T-helper 2 cell treated with Interferon-gamma antibody and Interleukin-4, amounts not matched to agents 100 ng/mL and 5 ng/mL, for 36 hours (primary cell): ENCODE results near the gene ZNF831. TPM values are rescaled to one million over a fixed set of nuclear protein-coding genes. Genes with fewer than 3 reads are reported as not detected.

Experiments
- intact Hi-C: fragments of 100-400 bp; cut with micrococcal nuclease; formaldehyde crosslinking; loops from one replicate; pipeline ENCODE4 v1.15.1; 2023
- total RNA-seq: library from RNA; stranded (reverse); gene quantifications from 2 replicates; pipeline ENCODE4 v1.2.3, GENCODE V29; 2022

Gene ZNF831
- total RNA-seq, 1 donor from 2014 or later, result 6.8 TPM

DNA sequence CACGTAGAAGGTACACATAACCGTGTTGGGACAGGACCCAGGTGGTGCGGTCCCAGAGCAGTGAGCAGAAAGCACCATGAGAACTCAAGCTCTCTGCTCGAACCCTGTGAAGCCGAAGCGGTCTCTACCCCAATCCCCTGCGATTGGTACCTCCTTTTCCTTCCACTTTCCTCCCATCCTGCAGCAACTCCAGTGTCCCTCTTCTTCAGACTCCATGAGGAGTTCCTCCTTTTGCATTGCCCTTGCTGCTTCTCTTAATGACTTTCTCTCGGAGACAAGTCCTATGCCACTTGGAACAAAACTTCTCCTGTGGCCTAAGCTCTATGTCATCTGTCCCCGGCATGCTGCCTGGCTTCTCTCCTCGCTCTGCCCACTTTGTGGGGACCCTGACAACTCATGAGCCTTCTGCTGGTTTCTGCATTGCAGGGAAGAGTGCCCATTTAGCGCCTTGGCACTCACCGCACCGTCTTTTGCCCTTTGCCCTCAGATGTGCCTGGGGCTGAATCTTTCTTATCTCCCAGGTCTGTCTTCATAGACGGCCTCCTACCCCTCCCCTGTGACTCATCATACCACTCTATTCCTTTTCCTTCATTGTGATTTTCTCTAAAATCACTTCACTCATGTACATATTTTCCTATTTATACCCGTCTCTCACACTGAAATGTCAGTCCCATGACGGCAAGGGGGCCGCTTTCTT lies 9.2 kb upstream of the ZNF831 start:
- intact Hi-C loops, result no loop called here

DNA sequence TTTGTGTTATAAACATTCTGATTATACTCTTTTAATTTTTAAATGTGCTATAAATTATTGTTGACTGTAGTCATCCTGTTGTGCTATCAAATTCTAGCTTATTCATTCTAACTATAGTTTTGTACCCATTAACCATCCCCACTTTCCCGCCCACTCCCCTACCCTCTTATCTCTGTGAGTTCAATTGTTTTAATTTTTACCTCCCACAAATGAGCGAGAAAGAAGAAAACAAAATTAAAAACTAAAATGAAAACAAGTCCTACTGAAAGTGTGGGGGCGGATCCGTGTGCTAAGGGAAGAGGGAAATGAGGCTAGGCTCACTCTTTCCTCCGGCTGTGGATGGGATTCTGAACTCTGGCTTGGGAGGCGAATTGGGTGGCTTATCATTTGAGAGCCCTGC lies 6.6 kb upstream of the ZNF831 start:
- intact Hi-C loops, result no loop called here

DNA sequence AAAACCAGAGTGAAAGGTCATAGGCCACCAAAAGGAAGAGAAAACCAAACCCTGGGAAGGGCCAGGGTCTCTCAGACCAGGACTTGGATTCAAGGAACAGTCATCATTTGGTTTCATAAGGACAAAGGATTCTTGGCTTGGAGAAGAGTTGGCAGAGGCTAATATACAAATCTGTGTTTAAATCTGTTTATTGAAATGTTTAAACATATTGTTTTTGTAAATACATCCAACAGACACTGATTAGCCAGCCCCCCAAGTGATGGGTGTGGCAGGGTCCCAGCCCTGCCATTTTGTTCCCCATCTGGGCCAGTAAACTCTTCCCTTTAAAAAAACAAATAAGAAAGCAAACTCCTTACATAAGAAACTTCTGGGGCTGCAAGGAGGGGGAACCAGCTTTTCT lies 6.1 kb upstream of the ZNF831 start:
- intact Hi-C loops, result no loop called here

DNA sequence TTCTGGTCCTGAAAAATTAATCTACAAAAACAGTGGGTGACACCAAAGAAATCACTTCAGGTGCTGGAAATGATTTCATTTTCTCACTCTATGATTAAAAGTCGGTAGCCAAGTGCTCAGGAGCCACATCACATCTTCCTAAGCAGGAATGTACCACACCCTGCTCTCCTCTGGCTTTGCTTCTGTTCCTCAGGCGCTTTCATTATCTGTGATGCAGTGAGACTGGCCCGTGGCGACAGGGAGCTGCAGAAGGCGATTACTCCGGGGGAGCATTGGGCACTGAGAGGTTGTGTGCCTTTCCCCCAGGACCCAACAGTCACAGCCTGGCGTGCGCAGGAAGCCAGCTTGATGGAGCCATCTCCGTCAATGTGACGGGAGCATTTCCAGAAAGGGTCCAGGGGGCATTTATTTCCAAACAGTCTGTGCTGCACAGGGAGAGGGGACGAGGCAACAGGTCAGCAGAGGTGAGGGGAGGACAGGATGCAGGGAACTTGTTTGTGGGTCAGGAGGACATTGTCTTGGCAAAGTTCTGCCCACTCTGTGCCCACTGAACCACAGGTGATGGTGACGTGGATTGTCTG lies 5.6 kb upstream of the ZNF831 start:
- intact Hi-C loops, result no loop called here

DNA sequence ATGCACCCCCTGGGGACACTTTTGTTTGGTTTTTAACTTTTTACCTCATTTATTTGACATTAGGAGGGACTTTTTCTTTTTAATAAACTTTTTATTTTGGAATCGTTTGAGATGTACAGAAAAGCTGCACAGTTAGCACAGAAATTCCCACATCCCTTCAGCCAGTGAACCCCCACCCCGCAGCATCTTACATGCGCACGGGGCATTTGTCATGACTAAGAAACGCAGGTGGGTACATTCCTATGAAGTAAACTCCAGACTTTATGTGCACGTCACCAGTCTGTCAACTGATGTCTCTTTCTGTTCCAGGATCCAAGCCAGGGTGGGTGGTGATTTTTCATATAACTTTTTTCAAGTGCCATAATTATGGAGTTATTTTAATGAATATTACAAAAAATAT lies 4.9 kb upstream of the ZNF831 start:
- intact Hi-C loops, result no loop called here

DNA sequence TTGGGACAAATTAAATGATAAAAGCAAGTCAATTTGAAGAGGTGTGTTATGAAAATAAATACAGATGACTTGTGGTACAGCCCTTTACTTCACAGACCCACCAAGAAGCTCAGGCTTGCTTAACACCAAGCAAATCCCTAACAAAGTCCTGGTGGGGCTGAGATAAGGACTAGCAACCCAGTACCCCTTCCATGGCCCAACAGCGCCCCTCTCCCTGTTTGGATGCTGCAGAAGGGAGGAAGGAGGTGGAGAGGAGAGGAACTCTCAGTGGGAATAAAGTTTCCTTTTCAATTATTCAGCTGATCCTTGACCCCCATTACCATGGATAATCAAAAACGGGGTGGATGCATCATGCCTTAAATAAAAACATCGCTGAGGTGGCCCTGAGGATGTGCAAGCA lies 4.5 kb upstream of the ZNF831 start:
- intact Hi-C loops, result no loop called here

DNA sequence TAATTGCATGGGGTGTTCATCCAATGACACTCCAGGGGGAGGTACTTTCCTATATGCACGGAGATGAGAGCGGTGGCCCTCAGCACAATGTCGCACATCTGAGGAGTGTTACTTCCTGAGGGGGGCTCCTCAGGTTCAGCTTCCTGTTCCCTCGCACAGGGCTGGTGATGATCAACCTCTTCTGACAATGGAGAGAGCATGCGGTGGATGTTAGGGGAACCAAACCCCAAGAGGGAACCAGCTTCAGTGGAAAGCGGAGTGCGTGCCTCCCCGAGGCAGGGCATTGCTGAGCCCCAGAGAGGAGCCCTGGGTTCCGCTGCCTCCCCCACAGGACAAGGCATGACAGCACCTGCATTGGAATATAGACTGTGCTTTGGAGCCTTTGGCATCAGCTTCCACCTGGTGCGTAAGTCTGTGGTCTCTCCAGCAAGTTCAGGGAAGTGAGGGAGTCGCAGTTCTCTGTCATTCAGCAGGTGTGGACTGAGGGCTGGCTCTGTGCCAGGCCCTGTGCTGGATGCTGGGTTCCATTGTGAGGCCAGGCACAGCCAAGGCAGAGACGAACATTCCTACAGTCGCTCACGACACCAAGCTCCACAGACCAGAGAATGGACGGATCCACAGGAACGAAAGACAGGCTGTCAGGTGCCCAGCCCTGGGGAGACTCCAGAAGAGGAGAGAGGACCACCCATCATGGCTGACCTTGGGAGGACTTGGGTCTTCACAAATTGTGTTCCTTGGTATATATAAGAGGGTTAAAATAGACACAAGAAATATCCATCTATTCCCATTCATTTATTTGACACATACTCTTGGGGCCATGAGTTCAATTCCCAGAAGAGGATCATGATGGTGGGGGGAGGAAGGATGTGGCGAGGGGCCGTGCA lies 3.9 kb upstream of the ZNF831 start:
- intact Hi-C loops, result loop anchor here (5.0 kb wide), 4 partner anchors 48 to 852 kb away; partner anchors contain the start of genes RAB22A and STX16

DNA sequence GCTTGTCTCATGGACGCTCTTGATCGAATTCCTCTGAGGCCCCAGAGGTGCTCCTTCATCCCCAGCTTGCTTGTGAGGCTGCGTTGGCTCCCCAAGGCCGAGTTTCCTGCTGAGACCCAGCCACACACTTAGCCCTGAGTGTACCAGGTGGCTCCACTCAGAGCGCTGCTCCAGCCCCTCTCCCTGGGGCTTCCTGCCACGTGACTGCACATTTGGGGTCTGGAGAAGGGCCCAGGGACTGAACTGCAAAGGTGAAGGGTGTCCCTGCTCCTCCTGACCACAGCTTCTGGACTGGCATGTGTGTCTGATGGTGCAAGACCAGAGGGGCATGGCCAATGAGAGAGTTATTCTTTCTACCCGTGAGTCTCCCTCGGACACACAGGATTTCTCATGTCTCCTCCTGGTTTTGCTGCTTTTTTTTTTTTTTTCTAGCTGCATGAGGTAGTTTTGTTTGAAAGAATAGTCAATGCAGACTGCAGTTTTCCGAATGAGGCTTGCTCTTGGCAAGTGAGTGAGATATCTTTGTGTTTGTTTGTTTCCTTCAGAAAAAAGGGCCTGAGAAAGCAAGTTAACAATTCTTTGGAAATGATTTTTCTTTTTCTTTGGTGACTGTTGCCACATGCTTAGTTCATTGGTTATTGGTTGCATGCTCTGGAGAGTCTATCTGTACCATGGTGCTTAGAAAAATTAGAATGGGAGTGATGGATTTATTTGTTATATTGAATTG lies 3.1 kb upstream of the ZNF831 start:
- intact Hi-C loops, result loop anchor here (5.0 kb wide), 4 partner anchors 47 to 853 kb away; partner anchors contain the start of genes RAB22A and STX16

DNA sequence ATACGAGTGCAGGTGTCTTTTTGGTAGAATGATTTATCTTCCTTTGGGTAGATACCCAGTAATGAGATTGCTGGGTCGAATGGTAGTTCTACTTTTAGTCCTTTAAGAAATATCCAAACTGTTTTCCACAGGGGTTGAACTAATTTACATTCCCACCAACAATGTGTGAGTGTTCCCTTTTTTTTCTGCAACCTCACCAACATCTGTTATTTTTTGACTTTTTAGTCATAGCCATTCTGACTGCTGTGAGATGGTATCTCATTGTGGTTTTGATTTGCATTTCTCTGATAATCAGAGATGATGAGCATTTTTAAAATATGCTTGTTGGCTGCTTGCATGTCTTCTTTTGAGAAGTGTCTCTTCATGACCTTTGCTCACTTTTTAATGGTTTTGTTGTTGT lies 1.9 kb upstream of the ZNF831 start:
- intact Hi-C loops, result loop anchor here (5.0 kb wide), 4 partner anchors 46 to 854 kb away; partner anchors contain the start of genes RAB22A and STX16

DNA sequence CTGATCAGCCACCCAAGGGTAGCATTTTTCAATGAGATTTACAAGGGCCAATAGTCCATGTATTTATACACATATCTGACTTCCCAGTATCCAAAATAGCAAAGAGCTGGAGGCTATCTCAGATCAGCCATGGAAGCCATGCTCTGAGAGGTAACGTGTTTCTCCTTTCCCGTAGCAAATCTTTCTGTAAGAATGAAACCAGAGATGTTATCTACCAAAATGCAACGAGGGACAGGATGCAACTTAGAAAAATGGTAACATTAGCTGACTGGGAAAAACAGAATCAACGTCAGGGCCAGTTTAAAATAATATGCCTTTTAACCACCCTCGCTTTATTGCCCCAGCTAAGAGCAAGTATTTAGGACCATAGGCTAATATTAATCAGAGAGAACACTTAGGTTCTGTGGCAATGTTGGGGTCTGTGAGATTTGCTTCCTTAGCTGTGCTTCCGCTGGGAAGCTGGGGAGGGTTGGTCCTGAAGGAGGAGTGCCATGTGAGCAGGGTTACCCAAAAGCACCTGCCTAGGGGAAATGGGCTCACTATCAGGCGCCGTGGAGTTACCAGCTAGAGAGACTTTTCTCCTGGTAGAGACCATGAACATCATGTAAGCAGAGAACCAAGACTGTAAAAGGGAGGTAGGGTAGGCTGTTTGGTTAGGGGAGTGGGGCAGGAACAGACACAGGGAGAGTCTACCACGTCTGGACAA lies 1.2 kb downstream of the ZNF831 start:
- intact Hi-C loops, result loop anchor here (2.0 to 5.0 kb wide), 6 partner anchors 42 to 858 kb away; partner anchors contain the start of genes RAB22A and STX16

DNA sequence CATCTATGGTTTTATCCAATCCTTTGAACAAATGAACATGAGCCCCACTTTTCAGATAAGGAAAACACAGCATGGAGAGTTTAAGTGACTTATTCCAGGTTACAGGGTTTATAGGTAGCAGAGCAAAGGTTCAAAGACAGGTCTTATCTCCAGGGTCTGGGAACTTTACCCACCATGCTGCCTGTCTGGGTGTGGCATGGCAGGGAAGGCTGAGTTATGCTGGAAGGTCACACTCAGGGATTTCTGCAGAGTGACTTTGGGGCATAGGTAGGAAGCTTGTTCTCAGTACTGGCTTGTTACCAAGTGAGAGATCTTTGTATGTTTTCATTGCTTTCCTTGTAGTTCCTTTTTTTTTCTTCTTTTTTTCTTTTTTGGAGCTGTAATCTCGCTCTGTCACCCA lies 1.8 kb downstream of the ZNF831 start:
- intact Hi-C loops, result loop anchor here (2.0 to 5.0 kb wide), 2 partner anchors 43 to 87 kb away; no protein-coding TSS in a partner anchor

DNA sequence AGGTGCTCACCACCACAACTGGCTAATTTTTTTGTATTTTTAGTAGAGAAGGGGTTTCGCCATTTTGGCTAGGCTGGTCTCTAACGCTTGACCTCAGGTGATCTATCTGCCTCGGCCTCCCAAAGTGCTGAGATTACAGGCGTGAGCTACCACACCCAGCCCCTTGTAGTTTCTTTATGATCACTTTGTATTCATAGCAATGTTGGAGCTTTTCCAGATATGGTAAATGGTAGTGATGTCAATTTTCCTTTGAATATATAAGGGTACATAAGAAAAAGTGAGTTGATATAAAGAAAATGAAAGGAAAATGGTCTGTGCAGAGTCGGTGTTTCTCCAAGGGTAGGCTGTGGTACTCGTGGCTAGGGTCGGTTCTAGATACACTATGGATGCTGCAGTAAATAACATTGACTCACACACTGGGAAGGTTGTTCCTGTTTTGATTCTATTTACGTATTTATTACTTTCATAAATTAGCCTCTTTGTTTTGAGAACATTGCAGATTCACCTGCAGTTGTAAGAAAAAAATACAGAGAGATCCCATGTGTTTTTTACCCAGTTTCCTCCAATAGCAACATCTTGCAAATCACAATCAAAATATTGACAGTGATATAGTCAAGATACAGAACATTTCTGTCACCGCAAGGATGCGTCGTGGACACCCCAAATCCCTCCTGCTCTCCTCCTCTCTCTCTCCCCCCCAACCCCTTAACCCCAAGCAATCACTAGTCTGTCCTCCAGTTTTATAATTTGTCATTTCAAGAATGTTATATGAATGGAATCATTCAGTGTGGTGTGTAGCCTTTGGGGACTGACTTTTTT lies 2.5 kb downstream of the ZNF831 start:
- intact Hi-C loops, result loop anchor here (2.0 to 5.0 kb wide), 2 partner anchors 43 to 86 kb away; no protein-coding TSS in a partner anchor

DNA sequence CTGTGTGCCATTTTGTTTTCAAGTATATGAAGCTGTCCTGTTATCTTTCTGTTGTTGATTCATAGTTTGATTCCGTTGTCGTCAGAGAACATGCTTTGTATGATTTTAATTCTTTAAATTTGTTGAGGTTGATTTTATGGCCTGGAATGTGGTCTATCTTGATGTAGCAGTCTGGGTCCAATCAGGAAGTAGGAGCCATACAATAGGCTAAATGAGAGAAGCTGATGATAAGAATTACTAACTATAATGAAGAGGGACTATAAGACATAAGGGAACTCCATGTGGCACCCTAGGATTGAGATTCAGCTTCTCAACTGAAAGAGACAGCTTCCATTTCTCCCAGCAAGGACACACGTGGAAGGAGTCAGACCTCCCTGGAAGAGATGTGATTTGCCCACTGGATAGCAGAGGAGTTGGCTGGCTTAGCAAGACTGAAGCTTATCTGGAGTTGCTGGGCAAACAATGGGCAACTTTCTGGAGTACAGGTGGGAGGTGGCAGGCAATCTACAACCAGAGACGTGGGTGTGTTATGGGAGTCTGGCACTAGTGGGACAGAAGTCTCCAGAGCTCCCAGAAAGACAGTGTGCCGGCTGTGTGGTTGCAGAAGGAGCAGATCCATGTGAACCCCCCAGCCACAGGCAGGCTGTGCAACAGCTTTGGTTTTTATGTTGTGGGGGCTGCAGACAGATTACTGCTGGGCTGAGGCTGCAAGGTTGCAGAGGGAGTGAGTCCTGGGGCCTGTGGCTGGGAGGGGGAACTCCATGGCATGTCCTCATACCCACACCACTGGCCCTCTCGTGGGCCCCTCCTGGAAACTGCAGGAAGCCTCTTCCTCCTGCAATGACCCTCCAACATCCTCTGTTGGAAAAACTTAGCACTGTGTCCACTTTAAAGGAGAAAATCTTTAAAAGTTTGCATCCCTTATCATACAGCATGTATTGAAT lies 7.1 kb downstream of the ZNF831 start:
- intact Hi-C loops, result no loop called here

DNA sequence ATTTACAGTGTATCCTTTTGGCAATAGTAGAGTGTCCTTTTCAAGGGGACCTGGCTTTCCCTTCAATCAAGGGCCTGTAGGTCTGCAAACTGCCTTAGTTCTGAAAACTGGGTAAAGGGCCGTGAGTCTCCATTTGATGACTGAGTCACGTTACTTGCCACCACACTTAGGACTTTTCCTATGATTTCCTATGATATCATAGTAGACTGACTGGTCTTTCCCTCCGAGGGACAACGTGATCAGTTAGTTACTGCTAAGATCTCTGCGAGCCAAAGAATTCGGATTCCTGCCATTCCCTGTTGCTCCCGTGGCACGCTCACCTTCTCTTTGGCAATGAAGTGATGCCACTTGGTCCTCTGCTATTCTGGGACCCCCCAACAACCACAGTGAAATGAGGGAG lies 8.4 kb downstream of the ZNF831 start:
- intact Hi-C loops, result no loop called here

DNA sequence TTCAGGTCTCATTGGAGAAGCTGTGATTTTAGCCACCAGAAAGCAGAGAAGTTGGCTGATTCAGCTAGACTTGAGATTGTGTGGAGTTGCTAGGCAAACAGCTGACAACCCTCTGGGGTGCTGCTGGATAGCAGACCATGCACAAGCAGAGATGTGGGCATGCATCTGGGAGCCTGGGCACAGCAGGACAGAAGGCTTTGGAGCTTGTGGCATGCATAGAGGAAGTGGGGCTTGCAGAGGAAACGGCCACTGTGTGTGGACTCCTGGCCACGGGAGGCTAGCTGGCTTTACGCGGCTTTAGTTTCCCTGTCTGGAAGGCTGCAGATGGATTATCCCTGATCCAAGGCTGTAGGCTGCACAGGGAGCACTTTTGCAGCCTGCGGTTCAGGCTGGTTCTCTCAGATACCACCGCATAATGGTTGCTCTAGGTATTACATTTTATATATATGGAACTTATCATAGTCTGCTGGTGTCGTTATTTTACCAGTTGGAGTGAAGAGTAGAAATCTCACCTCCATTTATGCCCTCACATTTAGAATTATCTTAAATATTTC lies 10.4 kb downstream of the ZNF831 start:
- intact Hi-C loops, result no loop called here

DNA sequence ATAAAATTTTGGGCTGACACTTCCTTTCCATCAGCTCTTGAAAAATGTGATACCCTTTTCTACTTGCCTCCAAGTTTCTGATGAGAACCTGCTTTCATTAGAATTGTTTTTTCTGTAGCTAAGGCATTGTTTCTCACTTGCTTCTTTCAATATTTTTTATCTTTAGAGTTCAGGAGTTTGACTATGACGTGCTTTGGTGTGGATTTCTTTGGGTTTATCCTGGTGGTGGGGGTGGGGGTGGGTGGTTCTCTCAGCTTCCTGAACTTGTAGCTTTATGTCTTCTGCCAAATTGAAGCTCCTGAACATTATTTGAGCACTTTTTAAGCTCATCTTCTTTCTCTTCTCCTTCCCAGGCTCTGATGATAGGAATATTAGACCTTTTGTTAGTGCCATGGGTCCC lies 11.4 kb downstream of the ZNF831 start:
- intact Hi-C loops, result no loop called here

DNA sequence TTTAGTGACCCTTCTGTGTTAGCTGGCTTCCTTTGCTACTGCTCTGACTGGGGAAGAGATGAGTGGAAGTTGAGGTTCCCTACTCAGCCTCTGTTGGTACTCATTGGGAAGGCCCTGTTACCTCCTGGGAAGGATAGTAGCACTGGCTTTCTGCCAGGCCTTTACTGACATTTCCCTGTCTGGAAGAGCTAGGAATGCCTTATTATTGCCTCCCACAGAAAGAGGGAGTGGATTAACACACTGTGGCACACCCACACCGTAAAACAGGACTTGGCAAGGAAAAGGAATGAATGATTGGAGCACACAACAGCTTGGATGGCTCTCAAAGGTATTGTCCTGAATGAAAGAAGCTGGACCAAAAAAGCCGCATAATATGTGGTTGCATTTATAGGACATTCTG lies 12.2 kb downstream of the ZNF831 start:
- intact Hi-C loops, result no loop called here

DNA sequence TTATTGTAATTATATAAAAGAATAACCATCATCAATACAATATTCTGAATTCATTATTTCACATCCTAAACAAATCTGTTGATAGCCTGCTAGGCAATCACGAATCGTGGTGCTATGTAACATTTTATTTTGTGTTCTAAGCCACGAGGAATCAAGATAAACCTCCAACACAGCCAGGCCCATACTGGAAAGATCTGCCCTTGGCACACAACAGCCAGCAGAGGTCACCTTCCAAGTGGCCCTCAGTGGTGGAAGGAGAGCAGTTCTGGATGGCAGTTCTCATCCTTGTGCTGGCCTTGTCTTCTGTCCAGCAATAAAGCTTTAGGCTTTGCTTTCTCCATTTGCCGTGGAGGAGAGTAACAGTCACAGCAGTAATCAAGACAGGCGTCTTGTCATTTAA lies 13.2 kb downstream of the ZNF831 start:
- intact Hi-C loops, result loop anchor here (1.0 kb wide), 1 partner anchor 31 kb away; no protein-coding TSS in a partner anchor
